Measurements from ENCODE around the gene REXO4. TPM values are rescaled to one million over a fixed set of nuclear protein-coding genes. Genes with fewer than 3 reads are reported as not detected.
"Not testable (repeated sequence)": the region's sequence is repeated elsewhere in the genome, so short reads cannot be mapped to it uniquely, and the experiment has no call there.

Gene REXO4
- total RNA-seq, 1 donor from 2014 or later, result 16.8 TPM

- no peak overlapping the region for H3K27ac Mint-ChIP-seq (ENCODE audit: unreplicated experiment)
- no peak overlapping the region for H3K4me3 Mint-ChIP-seq (ENCODE audit: unreplicated experiment)
- TF ChIP-seq CTCF (IDR thresholded peaks at IDR 0.05), result no peak
- H3K27me3 Mint-ChIP-seq (ENCODE audit: low read depth), result no peaks in the 10 kb centered on the region
- peaks cover 10% of the 10 kb centered on the region for H3K4me1 Mint-ChIP-seq (ENCODE audit: low read depth)
- H3K36me3 Mint-ChIP-seq (ENCODE audit: low read depth), result no peaks in the 10 kb centered on the region
- DNase-seq (ENCODE audit: low spot score), result no peak
- H3K9me3 Mint-ChIP-seq (ENCODE audit: low read depth), result no peaks in the 10 kb centered on the region
These were observed 38.1 kb upstream of the REXO4 start for GRCh38 chr9:133455936-133456335.

GRCh38 chr9:133454943-133455673 lies 37.3 kb upstream of the REXO4 start:
- no peaks in the 10 kb centered on the region for H3K36me3 Mint-ChIP-seq (ENCODE audit: low read depth)
- no peak for DNase-seq (ENCODE audit: low spot score)
- H3K4me1 Mint-ChIP-seq (ENCODE audit: low read depth), result peaks cover 4% of the 10 kb centered on the region
- no peak for TF ChIP-seq CTCF (IDR thresholded peaks at IDR 0.05)
- no peaks in the 10 kb centered on the region for H3K9me3 Mint-ChIP-seq (ENCODE audit: low read depth)
- no peak overlapping the region for H3K4me3 Mint-ChIP-seq (ENCODE audit: unreplicated experiment)
- H3K27me3 Mint-ChIP-seq (ENCODE audit: low read depth), result no peaks in the 10 kb centered on the region
- no peak overlapping the region for H3K27ac Mint-ChIP-seq (ENCODE audit: unreplicated experiment)

- peaks cover 3% of the 10 kb centered on the region for H3K4me1 Mint-ChIP-seq (ENCODE audit: low read depth)
- H3K36me3 Mint-ChIP-seq (ENCODE audit: low read depth), result no peaks in the 10 kb centered on the region
- H3K4me3 Mint-ChIP-seq (ENCODE audit: unreplicated experiment), result no peak overlapping the region
These were observed 36.5 kb upstream of the REXO4 start for GRCh38 chr9:133454325-133454724.

GRCh38 chr9:133453651-133454050 lies 35.8 kb upstream of the REXO4 start:
- H3K9me3 Mint-ChIP-seq (ENCODE audit: low read depth), result no peaks in the 10 kb centered on the region
- H3K27me3 Mint-ChIP-seq (ENCODE audit: low read depth), result no peaks in the 10 kb centered on the region
- H3K27ac Mint-ChIP-seq (ENCODE audit: unreplicated experiment), result no peak overlapping the region
- no peaks in the 10 kb centered on the region for H3K4me1 Mint-ChIP-seq (ENCODE audit: low read depth)
- no peak for DNase-seq (ENCODE audit: low spot score)
- H3K4me3 Mint-ChIP-seq (ENCODE audit: unreplicated experiment), result no peak overlapping the region
- TF ChIP-seq CTCF (IDR thresholded peaks at IDR 0.05), result no peak
- H3K36me3 Mint-ChIP-seq (ENCODE audit: low read depth), result no peaks in the 10 kb centered on the region

More at GRCh38 chr9:133454325-133454724, 36.5 kb upstream of the REXO4 start:
- no peaks in the 10 kb centered on the region for H3K27me3 Mint-ChIP-seq (ENCODE audit: low read depth)
- no peak for TF ChIP-seq CTCF (IDR thresholded peaks at IDR 0.05)
- DNase-seq (ENCODE audit: low spot score), result no peak
- no peaks in the 10 kb centered on the region for H3K9me3 Mint-ChIP-seq (ENCODE audit: low read depth)
- no peak overlapping the region for H3K27ac Mint-ChIP-seq (ENCODE audit: unreplicated experiment)

- Mint-ChIP-seq H3K27ac (ENCODE audit: unreplicated experiment) (no peak overlapping the region), H3K4me3 (ENCODE audit: unreplicated experiment) (no peak overlapping the region), H3K36me3 (ENCODE audit: low read depth) (no peaks in the 10 kb centered on the region), H3K27me3 (ENCODE audit: low read depth) (no peaks in the 10 kb centered on the region), H3K9me3 (ENCODE audit: low read depth) (no peaks in the 10 kb centered on the region), H3K4me1 (ENCODE audit: low read depth) (no peaks in the 10 kb centered on the region)
- TF ChIP-seq CTCF (IDR thresholded peaks at IDR 0.05), result no peak
- DNase-seq (ENCODE audit: low spot score), result no peak
These were observed 34.8 kb upstream of the REXO4 start for GRCh38 chr9:133452562-133452961.

GRCh38 chr9:133451865-133452264 lies 34.1 kb upstream of the REXO4 start:
- DNase-seq (ENCODE audit: low spot score), result not testable (repeated sequence)

More at GRCh38 chr9:133451865-133452264, 34.1 kb upstream of the REXO4 start:
- H3K4me3 Mint-ChIP-seq (ENCODE audit: unreplicated experiment); H3K27ac Mint-ChIP-seq (ENCODE audit: unreplicated experiment); H3K9me3 Mint-ChIP-seq (ENCODE audit: low read depth); H3K4me1 Mint-ChIP-seq (ENCODE audit: low read depth); H3K27me3 Mint-ChIP-seq (ENCODE audit: low read depth); H3K36me3 Mint-ChIP-seq (ENCODE audit: low read depth): not testable (repeated sequence)

Measured in chondrocyte (in vitro differentiated cells).